Endothelial cell of hepatic sinusoid (primary cell): Measurements from ENCODE around the gene NUB1.

Source experiments
- in situ Hi-C: cut with HindIII; loops from 2 replicates; pipeline ENCODE4 v1.10.0; 2017; ENCODE audit warnings: low sequenced_read_pairs

The NUB1 gene

GRCh38 chr7:151375530-151376217 lies 34.1 kb downstream of the NUB1 start:
- in situ Hi-C loops, result no loop called here

DNA sequence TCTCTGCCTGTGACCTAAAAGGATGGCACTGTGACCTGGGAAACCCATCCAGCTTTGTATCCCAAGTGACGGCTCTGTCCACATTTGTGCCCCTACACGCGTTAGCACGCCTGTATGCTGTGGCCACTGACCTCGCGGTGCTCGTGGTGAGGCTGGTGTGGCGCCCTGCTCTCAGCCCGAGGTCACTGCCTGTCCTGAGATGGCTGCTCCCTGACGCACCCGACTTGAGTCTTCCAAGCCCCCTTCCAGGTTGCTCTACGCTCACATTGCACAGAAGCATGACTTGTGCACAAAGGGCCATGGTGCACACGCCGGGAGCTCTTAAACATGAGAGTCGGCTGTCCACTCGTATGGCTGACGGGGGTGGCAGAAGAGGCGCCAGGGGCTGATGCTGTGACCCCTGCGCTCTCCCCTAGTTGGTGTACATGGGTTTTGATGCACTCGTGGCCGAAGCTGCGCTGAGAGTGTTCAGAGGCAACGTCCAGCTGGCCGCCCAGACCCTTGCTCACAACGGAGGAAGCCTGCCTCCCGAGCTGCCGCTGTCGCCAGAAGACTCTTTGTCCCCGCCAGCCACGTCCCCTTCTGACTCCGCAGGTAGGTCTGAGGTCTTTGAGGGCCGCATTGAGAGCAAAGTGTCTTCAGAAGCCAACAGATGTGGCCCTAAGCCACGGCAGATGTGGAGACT lies 34.7 kb downstream of the NUB1 start:
- in situ Hi-C loops, result no loop called here

DNA sequence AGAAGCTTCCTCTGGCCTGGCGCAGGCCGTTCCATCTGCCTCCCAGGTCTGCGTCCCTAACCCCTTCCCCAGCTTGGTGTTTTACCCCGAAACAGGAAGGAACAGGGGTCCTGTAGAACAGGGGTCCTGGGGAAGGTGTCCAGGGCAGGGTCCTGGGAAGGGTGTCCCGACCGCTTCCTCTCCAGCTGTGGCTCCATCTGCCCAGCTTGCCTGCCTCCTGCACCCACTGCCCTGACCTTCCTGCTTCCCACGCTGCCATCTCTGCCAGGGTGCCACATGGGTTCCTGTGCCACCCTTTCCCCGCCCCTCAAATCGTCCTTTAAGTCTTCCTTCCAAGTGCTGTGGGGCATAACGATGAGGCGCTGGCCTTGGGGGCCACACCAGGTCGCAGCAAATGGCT lies 35.8 kb downstream of the NUB1 start:
- in situ Hi-C loops, result no loop called here

DNA sequence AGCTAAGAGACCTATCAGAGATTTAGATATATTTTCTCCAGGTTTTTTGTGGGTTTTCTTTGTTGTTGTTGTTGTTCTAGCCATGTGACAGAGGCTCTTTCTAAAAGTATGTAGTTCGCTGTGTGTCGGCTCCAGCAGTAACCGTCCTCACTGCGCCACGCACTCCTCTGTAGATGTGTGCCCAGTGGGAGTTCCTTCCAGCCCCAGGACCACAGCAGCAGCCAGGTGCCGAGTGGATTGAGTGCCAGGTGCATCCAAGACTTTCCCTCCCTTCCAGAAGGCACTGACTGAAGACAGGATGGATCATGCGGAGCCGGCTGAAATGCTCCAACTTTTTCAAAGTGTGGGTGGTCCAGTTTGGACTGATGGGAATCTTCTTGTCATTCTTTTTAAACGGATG lies 36.4 kb downstream of the NUB1 start:
- in situ Hi-C loops, result no loop called here

- in situ Hi-C loops, result no loop called here
Measured at GRCh38 chr7:151378496-151379192, 37.0 kb downstream of the NUB1 start.

DNA sequence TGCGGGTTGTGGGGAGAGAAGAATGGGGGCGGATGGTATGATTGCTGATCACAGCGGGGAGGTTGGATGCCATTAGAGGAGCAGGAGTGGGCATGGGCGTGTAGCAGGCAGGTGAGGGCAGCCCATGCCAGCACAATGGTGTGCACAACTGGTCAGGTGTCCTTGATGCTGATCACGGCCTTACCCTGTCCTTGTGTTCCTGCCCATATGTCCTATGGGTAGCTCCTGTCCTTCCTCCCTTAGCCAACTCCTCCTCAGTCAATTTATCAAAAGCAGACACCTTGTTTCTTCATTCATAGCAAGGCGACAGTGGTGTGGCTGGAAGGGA lies 37.5 kb downstream of the NUB1 start:
- in situ Hi-C loops, result no loop called here

DNA sequence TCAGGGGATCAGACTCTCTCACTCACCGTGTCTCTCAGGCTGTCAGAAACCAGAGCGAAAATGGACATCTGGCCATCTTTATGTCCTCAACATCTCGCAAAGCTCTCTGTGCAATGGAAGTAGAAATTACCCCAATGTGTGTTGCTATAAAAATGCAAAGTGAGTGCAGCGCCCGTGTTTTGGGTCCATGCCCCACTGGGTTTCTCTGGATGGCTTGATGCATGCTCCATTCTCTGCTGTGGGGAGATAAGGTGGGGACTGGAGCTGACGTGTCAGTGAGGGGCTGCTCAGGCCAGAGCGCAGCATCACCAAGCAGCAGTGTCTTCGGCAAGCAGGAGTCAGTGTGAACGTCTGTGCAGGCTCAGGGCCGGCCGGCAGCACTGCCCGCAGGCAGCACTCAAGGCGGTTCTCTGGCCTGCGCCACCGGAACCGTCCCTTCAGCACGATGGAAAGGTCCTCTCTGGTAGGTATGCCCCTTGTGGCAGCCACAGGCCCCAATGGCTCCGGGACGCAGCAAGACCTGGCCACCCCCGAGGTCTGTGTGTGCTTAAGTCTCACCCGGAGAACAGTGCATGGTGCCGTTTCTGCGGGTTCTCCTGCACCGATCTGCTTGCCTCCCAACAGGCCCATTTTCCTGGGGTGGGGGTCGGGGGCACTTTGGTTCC lies 38.1 kb downstream of the NUB1 start:
- in situ Hi-C loops, result no loop called here

DNA sequence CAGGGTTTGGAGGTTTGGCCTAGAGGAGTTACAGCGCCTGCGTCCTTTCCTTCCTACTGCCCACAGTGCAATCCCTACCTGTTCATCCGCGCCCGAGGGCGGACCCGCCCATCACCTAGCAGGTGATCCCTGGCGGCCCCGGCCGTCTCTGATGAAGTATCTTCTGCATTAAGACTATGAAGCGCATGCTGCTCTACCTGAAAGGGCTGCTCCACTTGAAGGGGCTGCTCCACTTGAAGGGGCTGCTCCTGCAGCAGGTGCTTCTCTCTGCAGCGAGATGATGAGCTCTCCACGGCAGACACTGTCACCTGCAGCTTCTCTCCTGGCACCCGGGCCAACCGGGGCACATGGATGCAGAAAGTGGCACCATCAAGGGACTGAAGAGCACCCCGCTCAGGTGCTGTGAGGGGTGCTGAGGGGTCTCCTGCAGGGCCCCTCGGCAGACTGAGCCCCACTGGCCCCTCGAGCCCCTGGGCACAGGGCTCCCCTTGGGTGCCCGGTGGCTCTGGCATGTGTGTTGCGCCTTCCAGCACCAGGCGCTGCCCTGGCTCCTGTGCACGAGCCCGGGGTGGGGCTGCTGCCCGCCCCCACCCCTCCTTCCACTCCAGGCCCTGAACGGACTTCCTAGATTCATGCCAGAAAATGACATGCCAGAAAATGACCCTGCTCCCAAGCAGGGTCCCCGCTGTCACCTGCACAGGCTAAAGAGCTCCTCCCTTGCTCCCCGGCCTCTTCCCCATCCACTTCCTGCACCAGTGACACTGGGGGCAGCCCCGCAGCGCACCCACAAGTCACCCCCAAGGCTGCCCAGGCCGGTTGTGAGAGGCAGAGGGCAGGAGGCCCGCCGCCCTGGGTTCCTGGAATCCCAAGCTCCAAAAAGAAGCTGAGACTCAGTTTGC lies 38.8 kb downstream of the NUB1 start:
- in situ Hi-C loops, result no loop called here

GRCh38 chr7:151381098-151381347 lies 39.4 kb downstream of the NUB1 start:
- in situ Hi-C loops, result no loop called here

DNA sequence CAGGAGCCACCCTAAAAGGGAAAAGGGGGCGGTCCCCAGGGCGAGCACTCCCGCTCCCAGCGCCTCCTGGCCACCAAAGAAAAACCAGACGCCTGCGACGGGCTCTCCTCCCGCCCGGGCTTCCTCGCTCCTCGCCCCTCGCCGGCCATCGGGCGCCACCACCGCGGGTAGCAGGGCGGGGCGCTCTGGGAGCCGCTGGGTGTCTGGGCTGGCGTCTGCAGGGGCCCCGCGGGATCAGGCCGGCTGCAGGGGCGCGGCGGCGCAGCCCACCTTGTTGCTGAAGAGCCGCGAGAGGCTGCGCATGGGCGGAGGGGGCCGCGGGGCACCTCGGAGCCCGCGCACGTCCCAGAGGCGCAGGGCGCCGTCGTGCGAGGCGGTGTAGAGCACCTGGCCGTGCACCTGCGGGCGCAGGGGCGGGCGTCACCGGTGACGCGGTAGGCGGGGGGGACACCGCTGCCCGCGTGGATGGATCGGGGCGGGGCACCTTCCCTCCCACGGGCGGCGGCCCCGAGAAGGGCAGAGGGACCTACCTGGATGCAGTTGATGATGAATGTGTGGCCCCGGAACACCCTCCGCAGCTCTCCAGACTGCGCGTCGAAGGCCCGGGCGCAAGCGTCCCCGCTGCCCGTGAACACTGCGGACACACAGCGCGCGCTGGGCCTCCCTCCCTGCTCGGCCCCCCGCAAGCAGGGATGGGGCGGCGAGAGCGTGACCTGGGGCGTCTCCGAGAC lies 39.9 kb downstream of the NUB1 start:
- in situ Hi-C loops, result no loop called here

GRCh38 chr7:151382079-151382885 lies 40.7 kb downstream of the NUB1 start:
- in situ Hi-C loops, result no loop called here

GRCh38 chr7:151383638-151384351 lies 42.2 kb downstream of the NUB1 start:
- in situ Hi-C loops, result no loop called here

GRCh38 chr7:151384352-151384697 lies 42.7 kb downstream of the NUB1 start:
- in situ Hi-C loops, result no loop called here

DNA sequence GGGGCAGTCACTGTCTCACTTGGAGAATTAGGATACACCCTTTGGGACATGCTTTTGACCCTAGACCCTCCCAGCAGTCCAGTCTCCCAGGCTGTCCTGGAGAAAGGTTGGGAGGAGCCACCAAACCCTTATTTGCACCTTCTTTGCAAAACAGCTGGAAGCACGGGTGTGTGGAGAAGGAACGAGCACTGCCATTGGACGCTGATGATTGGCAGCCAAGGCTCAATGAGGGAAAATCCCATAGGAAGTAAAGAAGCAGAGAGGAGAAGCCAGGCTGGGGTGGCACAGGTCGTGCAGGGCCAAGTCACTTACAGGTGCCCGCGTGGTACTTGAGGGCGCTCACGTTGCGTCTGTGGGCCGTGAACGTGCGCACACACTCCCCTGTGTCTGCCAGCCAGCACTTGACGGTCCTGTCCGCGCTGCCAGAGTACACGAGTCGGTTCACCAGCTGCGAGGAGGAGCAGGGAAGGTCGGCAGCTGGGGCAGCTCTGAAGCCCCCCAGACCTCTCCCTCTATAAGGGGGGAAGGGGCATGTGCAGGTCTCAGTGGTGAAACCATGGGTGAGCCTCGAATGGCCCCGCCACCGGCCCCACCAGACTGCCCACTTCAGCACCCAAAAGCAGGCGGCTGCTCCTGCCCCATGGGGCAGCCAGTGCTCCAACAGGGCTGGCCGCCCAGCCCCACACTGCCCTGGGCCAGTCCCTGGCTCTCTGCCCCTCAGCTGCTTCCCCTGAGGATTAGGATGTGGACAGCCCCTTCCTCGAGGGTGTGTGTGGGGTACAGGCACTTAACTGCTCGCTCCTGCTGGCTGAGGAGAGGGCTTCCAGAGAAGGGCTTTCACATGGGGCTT lies 43.4 kb downstream of the NUB1 start:
- in situ Hi-C loops, result no loop called here

- in situ Hi-C loops, result no loop called here
Measured at GRCh38 chr7:151385626-151386300, 44.2 kb downstream of the NUB1 start.

DNA sequence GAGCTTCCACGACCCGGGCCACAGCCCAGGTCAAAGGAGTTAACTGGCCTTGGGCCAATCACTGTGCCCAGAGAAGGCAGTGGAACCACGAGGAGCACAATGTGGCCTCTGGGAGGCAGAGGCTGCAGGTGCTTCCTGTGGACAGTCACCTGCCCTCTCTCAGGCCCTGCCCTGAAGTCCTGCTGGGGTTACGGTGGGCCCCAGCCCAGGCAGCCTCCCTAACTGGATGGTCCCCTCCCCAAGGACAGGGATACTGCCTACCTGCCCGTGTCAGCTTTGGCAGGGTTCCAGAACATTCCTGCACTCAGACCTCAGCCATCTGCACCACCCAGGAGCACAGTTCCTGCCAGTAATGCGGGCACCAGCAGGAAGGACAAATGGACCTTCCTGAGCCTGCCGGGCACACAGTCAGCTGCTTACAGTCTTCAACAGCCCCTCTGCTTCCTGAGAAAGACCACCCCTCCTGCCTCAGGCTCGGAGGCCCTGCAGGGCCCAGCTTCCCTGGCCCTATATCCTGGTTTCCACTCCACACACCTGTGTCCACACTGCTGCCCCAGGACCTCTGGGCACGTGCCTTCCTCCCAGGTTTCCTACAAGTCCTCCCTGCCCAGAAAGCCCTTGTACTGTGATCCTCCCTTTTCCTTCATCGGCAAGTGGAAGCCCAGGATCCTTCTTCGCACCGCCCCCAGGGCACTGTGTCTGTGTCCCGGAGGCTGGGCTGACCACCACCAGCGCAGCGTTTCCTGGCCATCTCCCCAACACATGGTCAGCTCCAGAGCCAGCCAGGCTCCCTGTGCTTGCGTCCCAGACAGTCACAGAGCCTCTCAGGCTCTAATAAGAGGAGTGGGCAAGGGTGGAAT lies 44.9 kb downstream of the NUB1 start:
- in situ Hi-C loops, result no loop called here
